Caco-2 (cell line): Measurements from ENCODE around the gene EXOC8. TPM values are rescaled to one million over a fixed set of nuclear protein-coding genes. Genes with fewer than 3 reads are reported as not detected.

Experiments
- BruUV-seq: library from RNA; stranded (reverse); fragments of 400-500 nt; replicated peaks from 2 replicates; lab custom pipeline; 2021; lab: Mats Ljungman, UMichigan
- CTCF ChIA-PET: fragments of 300-600 bp; sonication (Branson Sonifier 250); formaldehyde crosslinking; loops from one replicate; lab custom pipeline; 2022; ENCODE audit warnings: antibody characterized with exemption; lab: Charles Lee
- POLR2A ChIA-PET: fragments of 300-600 bp; sonication (Branson Sonifier 250); formaldehyde crosslinking; loops from one replicate; lab custom pipeline; 2022; ENCODE audit warnings: antibody characterized with exemption; lab: Charles Lee
- DNase-seq, 2 experiments: peaks; one replicate each; pipeline versions ENCODE4 v3.0.0 to v3.0.0-alpha.2; 2020 to 2022
- H3K27me3 ChIP-seq: replicated peaks from 2 replicates; pipeline ENCODE4 v1.6.0; 2011; ENCODE audit warnings: low read length; ENCODE audit not compliant: control insufficient read depth, insufficient read depth
- H3K36me3 ChIP-seq: 2 replicates; pipeline ENCODE4 v1.5.1; 2011; ENCODE audit warnings: low read length; ENCODE audit not compliant: control insufficient read depth, insufficient read depth
- H3K4me1 ChIP-seq: fragments of 250-450 bp; sonication (Bioruptor Pico); 2 replicates; pipeline ENCODE4 v1.5.1; 2020; ENCODE audit warnings: mild to moderate bottlenecking
- H3K4me3 ChIP-seq: 2 replicates; pipeline ENCODE4 v1.5.1; 2011; ENCODE audit warnings: low read depth, mild to moderate bottlenecking, control low read depth, low read length
- H3K9me3 ChIP-seq: fragments of 250-450 bp; sonication (Bioruptor Pico); 2 replicates; pipeline ENCODE4 v1.5.1; 2020; ENCODE audit warnings: mild to moderate bottlenecking, moderate library complexity
- H3K27ac Mint-ChIP-seq: one replicate; pipeline ENCODE4 v1.8.0; 2022; ENCODE audit warnings: mixed read lengths; ENCODE audit not compliant: unreplicated experiment
- H3K27me3 Mint-ChIP-seq: one replicate; pipeline ENCODE4 v1.8.0; 2022; ENCODE audit warnings: mixed read lengths; ENCODE audit not compliant: insufficient read depth, unreplicated experiment
- H3K36me3 Mint-ChIP-seq: one replicate; pipeline ENCODE4 v1.8.0; 2022; ENCODE audit warnings: mild to moderate bottlenecking, mixed read lengths; ENCODE audit not compliant: insufficient read depth, unreplicated experiment
- H3K4me1 Mint-ChIP-seq: one replicate; pipeline ENCODE4 v1.8.0; 2022; ENCODE audit warnings: low read depth, mixed read lengths; ENCODE audit not compliant: unreplicated experiment
- H3K4me3 Mint-ChIP-seq: one replicate; pipeline ENCODE4 v1.8.0; 2022; ENCODE audit warnings: mild to moderate bottlenecking, moderate library complexity, mixed read lengths; ENCODE audit not compliant: unreplicated experiment
- H3K9me3 Mint-ChIP-seq: one replicate; pipeline ENCODE4 v1.8.0; 2022; ENCODE audit warnings: mixed read lengths; ENCODE audit not compliant: unreplicated experiment
- intact Hi-C: fragments of 100-400 bp; cut with micrococcal nuclease; formaldehyde crosslinking; loops from one replicate; pipeline ENCODE4 v1.10.0; 2022; ENCODE audit not compliant: unreplicated experiment
- total RNA-seq: library from RNA; stranded (reverse); gene quantifications from 2 replicates; pipeline ENCODE4 v1.2.3, GENCODE V29; 2022
- TF ChIP-seq, protein P1 (sequence below), 2 experiments: fragments of 200-600 bp in 1 of 2; IDR thresholded peaks; 1 replicate in 1 of 2; 2 replicates in 1 of 2; pipeline versions ENCODE4 v1.5.1 to v1.8.0; 2011 to 2022; ENCODE audit warnings: antibody characterized with exemption in 1 of 2, control low read depth in 1 of 2, inconsistent platforms in 1 of 2, low read depth in 1 of 2, low read length in 1 of 2, mild to moderate bottlenecking in 1 of 2, moderate library complexity in 1 of 2; ENCODE audit not compliant: insufficient read depth in 1 of 2, severe bottlenecking in 1 of 2, unreplicated experiment in 1 of 2

Gene EXOC8
- total RNA-seq, 1 experiment from 2014 or later, result 18.3 TPM

DNA sequence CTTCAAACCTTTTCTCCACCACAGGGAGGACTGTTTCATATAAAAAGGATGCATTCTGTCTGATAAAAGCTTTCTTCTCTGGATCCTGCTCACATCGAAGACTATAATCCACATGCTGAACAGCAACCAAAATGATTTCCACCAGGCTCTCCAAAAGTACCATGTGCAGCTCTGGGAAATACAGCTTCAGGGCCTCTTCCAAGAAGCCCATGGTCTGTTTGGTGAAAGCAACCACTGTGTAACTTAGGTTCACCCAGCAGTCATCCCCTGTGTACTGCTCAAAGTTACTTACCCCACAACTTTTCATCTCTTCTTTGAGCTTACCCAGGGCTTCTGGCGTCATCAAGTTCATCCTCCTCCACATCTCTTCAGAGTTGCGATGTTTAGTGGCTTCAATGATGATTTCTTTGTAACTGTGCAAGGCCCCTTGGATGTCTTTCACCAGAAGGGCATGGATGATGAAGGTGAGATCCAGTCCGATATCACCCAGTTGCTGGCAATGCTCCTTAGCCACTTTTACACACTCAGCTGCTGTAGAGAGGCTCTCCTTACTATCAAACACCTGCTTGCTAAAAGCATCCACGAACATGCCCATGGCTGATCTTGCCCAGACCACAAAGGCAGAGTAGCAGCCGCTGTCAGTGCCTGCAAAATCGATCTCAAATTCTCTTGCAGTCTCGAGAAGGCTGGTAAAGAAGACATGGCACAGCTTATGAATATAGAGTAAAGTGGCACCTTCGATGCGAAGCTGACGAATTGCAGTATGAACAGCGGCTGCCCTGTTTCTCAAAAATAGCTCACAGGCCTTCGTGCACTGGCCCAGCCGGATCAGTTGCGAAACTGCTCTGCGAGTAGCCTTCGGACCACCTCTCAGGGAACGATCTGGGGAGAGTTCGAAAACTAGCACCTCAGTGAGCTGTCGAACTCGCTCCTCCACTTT lies 1.7 kb downstream of the EXOC8 start:
- peak in 1 of 2 experiments; percentile 16 for DNase-seq
- Histone ChIP-seq H3K27me3 (no peaks in the 10 kb centered on the region), H3K36me3 (no peaks in the 10 kb centered on the region), H3K4me1 (peaks cover 6% of the 10 kb centered on the region), H3K4me3 (peak overlapping the region; percentile 88), H3K9me3 (no peaks in the 10 kb centered on the region)
- peak overlapping the region; percentile 98 for H3K4me3 Mint-ChIP-seq
- TF ChIP-seq, protein P1, sequence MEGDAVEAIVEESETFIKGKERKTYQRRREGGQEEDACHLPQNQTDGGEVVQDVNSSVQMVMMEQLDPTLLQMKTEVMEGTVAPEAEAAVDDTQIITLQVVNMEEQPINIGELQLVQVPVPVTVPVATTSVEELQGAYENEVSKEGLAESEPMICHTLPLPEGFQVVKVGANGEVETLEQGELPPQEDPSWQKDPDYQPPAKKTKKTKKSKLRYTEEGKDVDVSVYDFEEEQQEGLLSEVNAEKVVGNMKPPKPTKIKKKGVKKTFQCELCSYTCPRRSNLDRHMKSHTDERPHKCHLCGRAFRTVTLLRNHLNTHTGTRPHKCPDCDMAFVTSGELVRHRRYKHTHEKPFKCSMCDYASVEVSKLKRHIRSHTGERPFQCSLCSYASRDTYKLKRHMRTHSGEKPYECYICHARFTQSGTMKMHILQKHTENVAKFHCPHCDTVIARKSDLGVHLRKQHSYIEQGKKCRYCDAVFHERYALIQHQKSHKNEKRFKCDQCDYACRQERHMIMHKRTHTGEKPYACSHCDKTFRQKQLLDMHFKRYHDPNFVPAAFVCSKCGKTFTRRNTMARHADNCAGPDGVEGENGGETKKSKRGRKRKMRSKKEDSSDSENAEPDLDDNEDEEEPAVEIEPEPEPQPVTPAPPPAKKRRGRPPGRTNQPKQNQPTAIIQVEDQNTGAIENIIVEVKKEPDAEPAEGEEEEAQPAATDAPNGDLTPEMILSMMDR (IDR thresholded peaks at IDR 0.05; ENCODE audit: insufficient read depth in 1 of 2, low read depth in 1 of 2, low read length in 1 of 2, severe bottlenecking in 1 of 2, unreplicated experiment in 1 of 2), result no peak
- peak overlapping the region; percentile 98 for H3K27ac Mint-ChIP-seq
- ChIA-PET POLR2A (no interaction called here), CTCF (interaction anchor here (0.9 kb wide), 1 partner anchor 244 kb away, joined by 3 read pairs; no protein-coding TSS in a partner anchor)
- H3K36me3 Mint-ChIP-seq, result peaks cover 29% of the 10 kb centered on the region
- peaks cover 24% of the 10 kb centered on the region for H3K4me1 Mint-ChIP-seq
- intact Hi-C loops, result no loop called here
- H3K9me3 Mint-ChIP-seq, result no peaks in the 10 kb centered on the region
- TSS peak; percentile 20 for BruUV-seq
- H3K27me3 Mint-ChIP-seq, result peaks cover 2% of the 10 kb centered on the region

- Mint-ChIP-seq H3K4me1 (peaks cover 18% of the 10 kb centered on the region), H3K36me3 (peaks cover 22% of the 10 kb centered on the region), H3K4me3 (peak overlapping the region; percentile 98), H3K9me3 (no peaks in the 10 kb centered on the region), H3K27me3 (peaks cover 2% of the 10 kb centered on the region), H3K27ac (no peak overlapping the region)
- no peaks in the 10 kb centered on the region for H3K9me3 ChIP-seq
- CTCF ChIA-PET, result interaction anchor here (0.9 kb wide), 1 partner anchor 243 kb away, joined by 3 read pairs; no protein-coding TSS in a partner anchor
- POLR2A ChIA-PET, result no interaction called here
- no peaks in the 10 kb centered on the region for H3K27me3 ChIP-seq
- intact Hi-C loops, result no loop called here
- DNase-seq, result no peak
- TF ChIP-seq, protein P1 (IDR thresholded peaks at IDR 0.05; ENCODE audit: insufficient read depth in 1 of 2, low read depth in 1 of 2, low read length in 1 of 2, severe bottlenecking in 1 of 2, unreplicated experiment in 1 of 2), result no peak
- H3K4me1 ChIP-seq, result peaks cover 6% of the 10 kb centered on the region
- H3K36me3 ChIP-seq, result no peaks in the 10 kb centered on the region
- BruUV-seq, result no TSS peak
- H3K4me3 ChIP-seq, result no peak overlapping the region
Measured at GRCh38 chr1:231334952-231335351, 2.7 kb downstream of the EXOC8 start.

DNA sequence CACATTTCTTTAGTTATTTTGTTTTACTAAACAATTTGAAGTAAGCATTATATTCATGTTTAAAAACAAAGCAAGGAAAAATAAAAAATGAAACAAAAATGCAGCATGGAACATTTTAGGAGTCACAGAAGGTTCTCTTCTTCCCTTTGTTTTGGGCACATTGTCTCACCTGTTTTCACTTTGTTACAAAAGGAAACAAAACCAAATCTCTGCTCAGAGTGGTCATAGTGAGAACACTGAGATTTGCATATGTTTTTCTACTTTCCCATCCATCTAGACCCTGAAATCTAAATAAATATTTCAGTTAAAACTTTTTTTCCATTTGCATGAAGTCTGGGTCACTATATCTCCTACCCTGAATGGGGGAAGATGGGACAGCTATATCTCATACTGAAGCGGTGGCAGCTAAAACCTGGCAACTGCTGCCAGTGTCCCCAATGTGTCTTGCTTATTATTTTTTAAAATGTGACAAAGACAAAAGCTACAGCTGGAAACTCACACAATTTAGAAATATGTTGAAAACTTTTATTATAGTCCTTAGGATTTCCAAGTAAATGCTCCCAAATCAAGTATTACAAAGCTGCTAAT lies 3.5 kb downstream of the EXOC8 start:
- no peak for DNase-seq
- H3K9me3 Mint-ChIP-seq, result no peaks in the 10 kb centered on the region
- intact Hi-C loops, result no loop called here
- Histone ChIP-seq H3K27me3 (no peaks in the 10 kb centered on the region), H3K4me3 (no peak overlapping the region), H3K9me3 (no peaks in the 10 kb centered on the region), H3K36me3 (no peaks in the 10 kb centered on the region), H3K4me1 (peaks cover 6% of the 10 kb centered on the region)
- peaks cover 11% of the 10 kb centered on the region for H3K4me1 Mint-ChIP-seq
- CTCF ChIA-PET, result no interaction called here
- no peak overlapping the region for H3K27ac Mint-ChIP-seq
- no TSS peak for BruUV-seq
- H3K4me3 Mint-ChIP-seq, result no peak overlapping the region
- POLR2A ChIA-PET, result no interaction called here
- H3K27me3 Mint-ChIP-seq, result peaks cover 2% of the 10 kb centered on the region
- H3K36me3 Mint-ChIP-seq, result peaks cover 22% of the 10 kb centered on the region
- TF ChIP-seq, protein P1 (IDR thresholded peaks at IDR 0.05; ENCODE audit: insufficient read depth in 1 of 2, low read depth in 1 of 2, low read length in 1 of 2, severe bottlenecking in 1 of 2, unreplicated experiment in 1 of 2), result no peak
